Islet of Langerhans (tissue), 1 donor: ENCODE measurements around the gene SLC22A4.

Experiments used
- FAIRE-seq: peaks from one replicate; lab custom pipeline; 2011; peaks lifted over from hg19 to GRCh38; lab: Jason Lieb, UNC

The SLC22A4 gene

DNA sequence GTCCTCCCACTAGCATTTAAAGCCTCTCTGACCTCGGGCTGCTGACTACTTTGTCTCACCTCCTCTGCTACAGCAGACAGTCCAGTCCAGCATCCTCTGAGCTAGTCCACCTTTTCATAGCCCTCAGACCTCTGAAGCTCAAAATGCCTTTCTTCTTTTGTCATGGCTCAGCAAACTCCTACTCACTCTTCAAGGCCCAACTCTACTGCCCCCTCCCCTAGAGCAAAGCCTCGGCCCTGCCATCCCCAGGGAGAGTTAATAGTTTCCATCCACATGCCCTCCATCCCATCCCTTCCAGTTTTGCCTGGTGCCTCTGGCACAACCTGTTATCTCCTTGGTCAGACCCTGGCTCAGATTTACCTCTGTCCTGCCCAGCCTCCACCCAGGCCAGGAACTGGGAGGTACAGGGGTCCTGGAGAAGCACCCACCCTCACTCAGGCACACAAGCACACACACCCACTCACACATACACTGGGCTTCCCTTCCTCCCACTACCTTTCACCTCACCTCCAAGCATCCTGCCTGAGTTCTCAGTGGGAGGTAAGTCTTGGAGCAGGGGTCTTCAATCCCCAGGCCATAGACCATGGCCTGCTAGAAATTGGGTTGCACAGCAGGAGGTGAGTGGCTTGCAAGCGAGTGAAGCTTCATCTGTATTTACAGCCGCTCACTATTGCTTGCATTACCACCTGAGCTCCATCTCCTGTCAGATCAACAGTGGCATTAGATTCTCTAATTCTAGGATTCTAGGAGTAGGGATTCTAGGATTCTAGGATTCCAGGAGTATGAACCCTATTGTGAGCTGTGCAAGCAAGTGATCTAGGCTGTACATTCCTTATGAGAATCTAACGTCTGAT lies 18.6 kb upstream of the SLC22A4 start:
- FAIRE-seq = no peak

DNA sequence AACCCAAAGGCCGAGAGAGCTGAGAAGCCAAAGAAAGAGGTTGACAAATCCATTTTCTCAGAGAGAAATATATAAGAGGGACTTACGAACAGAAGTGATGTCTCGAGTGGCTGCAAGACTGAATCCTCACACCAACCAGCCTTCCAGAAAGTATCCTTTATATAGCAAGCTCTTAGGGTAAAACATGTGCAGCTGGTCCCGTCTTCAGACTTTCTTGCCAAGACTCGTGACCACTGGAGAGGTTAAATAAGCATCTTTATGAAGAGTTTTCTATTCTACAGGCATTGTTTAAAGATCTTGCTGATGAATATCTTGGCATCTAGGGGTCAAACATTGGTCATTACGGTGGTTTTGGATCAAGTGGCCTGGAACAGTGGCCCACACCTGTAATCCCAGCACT lies 16.9 kb upstream of the SLC22A4 start:
- FAIRE-seq = no peak

DNA sequence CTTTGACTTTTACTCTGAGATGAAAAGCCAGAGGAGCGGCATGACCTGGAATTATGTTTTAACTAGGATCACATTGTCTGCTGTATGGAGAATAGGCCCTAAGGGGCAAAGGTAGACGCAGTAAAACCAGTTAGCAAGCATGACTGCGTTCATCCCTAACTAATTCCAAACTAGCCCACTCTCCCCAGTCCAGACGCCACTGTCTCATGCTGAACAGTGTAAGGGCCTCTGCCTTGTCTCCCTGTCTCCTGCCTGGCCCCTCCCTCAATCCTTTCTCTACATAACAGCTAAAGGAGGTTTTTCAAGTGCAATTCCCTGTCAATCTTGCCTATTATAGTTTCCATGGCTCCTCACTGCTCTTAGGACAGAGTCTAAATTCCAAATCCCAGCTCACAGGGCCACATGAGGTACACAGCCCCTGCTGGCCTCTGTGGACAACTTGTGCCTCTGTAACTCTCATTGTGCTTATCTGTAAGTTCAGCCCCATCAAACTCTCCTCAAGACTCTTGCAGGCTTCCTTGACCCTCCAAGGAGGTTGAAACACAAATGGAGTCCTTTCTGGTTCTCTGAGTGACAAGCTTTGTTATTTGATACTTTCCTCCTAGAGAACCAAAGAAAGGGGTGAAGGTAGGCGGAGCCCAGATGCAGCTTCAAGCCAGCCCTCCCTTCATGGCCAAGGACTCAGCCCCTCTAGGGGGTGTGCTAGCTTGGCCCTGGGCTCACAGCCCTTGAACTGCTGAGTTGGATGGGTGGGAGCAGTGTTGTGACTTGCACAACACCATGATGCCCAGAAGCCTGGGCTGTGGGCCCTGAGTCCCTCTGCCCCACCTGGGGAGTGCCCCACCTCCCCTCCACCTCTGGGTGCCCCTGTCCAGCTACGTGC lies 16.0 kb upstream of the SLC22A4 start:
- FAIRE-seq = no peak

DNA sequence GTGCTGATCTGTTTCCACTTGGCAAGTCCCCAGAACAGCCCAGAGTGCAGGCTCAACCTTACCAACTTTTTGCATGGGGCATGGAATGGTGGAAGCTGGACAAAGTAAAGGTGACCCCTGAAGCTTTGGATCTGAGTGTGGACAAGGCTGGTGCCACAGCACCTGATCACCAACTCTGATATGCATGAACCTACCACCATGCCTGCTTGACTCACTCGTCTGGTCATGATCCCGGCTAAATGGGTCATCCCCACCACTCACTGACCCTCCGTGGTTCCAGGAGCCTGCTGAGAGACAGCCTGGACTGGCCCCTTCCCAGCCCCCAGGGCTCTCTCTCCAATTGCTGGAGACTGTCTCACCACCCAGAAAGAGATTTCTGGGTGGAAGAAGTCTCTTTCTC lies 14.4 kb upstream of the SLC22A4 start:
- FAIRE-seq = no peak

DNA sequence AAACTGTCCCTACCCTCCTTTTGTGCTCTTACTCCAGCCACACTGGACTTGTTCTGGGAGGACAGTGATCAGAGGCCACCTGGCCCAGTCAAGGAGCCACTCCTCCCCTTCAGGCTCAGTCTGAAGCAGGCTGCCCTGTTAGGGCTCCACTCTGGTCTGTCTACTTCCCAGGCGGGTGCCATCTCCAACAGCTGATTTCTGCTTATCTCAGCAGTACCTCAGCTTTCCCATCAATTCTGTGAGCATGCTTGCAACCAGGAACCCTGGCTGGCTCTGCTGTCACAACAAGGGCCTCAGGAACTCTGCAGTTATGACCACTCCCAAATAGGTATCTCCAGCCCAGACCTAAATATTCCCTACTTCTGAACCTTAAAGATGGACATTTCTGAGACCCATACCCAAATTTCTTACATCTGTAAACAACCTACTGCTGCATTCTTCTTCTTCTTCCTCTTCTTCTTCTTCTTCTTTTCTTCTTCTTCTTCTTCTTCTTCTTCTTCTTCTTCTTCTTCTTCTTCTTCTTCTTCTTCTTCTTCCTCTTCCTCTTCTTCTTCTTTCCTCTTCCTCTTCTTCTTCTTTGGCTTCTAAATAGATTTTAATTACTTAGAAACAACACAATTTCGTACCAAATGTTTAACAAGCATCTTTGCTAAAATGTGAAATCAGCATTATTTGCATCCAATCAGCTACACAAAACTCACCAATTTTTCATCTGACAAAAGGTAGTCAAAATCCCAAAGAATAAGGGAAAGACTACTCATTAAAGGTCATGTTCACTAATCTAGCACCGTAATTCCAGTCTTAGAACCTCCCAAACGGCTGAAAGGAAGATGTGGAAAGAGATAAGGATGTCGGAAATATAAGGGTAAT lies 13.6 kb upstream of the SLC22A4 start:
- no peak for FAIRE-seq

DNA sequence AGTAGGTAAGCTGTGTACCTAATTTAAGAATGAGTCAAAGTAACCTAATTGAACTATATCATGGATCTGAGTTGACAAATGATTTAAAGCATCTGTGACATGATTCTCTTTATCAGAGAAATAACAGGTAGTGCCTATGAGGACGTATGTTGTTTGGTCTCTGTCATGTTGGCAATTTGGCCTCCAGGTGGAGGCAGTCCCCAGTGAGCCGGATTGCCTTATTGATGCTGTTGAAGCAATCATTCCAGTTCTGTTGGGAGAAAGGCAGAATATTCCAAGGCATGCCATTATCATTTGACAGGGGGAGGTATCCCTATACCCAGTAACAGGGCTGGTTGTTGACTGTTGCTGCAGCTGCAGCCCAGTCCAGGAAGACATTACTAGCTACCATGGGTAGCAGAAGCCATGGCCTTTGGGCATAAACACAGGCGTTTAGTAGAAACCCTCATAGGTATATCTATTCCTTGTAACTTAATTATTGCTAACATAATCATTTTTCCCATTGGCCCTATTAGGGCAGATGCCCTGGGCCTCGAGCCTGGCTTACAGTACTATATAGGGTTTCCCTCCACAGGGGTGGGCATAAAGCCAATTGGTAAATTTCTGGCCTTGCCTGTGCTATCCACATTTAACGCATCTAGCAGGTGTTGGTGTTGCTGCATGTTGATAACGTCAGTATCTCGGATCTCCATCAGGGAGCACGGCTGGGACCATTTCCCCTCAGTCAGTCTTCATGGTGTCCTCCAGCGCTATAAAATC lies 12.2 kb upstream of the SLC22A4 start:
- FAIRE-seq = no peak

DNA sequence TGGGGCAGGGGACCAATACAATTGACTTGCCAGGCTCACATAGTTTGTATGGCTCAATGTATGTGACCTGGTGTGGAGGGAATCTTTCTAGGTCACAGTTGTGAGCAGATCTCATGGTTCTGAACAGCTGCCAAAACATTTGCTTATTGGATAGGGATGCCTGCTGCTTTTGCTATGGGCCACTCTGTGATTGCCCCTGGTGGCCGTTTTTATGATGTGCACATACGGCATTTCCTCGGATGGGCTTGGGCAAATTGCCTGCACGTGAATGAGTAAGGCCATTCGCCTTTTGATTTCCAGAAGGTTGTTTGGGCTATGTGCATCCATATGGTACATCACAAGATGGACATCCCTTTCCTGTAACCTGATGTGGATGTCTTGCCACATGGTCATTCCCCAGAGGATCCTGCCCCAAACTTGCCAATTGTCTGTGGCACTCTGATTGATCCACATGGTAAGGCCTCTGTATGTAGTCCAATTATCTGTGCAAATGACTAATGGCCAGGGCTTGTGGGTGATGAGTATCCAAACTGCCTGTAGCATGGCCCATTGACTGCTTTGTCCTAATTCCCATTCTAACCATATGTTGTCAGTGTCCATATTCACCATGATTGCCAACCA lies 10.7 kb upstream of the SLC22A4 start:
- FAIRE-seq = no peak

DNA sequence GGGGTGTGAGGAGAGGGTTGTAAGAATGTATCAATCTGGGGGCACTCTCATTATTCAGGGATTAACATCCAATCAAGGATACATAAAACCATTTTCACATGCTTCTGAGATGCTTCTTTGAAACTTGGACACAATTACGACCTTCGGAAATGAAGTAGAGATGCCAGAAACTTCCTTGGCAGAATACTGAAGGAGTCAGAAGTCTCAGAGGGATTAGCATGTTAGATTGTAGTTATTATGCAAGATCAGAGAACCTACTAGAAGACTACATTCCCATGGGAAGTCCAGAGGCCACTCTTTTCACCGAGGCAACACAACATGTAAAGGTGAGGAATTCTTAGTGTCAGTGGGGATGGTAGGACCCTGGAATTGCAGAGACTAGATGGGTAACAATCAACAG lies 5.1 kb upstream of the SLC22A4 start:
- no peak for FAIRE-seq

DNA sequence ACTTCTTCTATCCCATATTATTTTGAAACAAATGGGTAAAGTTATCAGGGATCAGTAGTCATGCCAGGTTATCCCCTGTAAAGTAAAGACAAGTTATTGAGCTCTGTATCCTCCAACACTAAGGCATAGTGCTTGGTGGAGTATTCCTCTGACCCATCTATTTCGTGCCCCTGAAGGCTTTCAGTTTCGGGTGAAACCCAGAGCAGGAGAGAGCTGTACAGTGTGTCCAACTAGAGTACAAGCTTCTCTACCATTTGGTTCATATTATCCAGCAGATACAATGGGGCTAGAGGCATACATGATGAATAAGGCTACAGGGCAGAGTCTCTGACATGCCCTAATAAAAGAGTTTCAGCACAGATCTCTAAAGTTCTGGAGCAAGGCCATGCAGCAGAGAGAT lies 3.2 kb upstream of the SLC22A4 start:
- no peak for FAIRE-seq

DNA sequence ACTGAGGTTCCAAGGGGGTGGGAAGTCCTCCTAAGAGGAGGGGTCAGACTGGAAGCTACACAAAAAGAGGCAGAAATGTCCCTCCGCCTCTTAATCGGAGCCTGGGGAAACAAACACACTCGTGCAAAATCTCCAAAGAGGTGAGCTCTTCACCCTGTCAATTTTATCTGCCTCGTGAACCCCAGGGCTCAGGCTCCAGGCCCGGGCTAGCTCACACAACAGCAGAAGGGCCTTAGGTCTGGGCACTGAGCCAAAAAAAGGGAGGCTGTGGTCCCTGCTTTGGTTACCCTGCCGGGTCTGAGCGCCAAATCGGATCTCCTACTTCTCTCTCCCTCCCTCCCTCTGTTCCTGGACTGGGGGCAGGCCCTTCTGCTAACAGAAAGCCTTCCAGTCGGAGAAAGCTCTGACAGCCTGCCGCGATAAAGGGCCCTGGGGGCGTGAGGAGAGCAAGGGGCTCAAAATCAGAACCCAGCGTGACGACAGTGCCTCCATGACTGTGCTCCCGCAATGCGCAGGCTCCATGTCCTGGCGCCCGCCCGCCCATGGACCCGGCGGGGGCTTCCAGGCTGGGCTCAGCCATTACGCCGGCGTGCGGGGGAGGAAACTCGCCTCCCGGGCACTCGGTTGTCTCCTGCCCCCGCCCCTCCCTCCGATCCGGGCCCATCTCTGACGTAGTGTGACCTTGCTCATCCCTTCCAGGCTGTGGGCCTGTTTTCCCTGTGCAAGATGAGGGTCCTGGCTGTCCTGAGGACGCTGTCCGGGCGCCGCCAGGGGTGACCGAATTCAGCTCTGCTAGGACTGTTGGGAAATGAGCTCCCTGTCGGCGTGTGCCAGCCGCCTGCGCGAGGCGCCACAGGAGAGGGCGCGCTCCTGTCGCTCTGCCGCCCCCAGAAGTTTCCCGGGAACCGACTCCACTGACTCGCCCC lies 865 bp upstream of the SLC22A4 start:
- no peak for FAIRE-seq

DNA sequence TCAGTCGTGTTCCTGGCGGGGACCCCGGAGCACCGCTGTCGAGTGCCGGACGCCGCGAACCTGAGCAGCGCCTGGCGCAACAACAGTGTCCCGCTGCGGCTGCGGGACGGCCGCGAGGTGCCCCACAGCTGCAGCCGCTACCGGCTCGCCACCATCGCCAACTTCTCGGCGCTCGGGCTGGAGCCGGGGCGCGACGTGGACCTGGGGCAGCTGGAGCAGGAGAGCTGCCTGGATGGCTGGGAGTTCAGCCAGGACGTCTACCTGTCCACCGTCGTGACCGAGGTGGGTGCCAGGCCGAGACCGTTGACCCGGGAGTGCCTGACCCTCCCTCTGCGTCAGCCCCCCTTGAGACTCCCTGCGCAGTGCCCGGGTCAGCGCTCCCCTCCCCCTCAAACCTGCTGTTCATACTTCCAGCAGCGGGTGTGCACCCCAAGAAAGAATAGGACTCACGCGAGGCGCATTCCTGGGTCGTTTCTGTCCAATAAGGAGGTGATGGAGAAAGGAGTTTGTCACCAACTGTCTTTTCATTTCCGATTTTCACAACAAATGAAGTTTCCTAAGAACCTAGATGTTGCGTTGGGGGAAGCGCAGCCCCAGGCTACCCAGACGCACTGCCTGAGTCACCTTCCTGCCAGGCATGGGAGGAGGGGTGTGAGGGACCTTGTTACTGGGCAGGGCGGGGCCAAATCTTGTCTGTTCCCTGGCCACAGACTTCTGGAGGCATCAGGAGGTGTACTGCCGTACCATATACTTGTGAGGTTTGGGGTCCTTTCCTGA lies 722 bp downstream of the SLC22A4 start:
- FAIRE-seq = no peak

DNA sequence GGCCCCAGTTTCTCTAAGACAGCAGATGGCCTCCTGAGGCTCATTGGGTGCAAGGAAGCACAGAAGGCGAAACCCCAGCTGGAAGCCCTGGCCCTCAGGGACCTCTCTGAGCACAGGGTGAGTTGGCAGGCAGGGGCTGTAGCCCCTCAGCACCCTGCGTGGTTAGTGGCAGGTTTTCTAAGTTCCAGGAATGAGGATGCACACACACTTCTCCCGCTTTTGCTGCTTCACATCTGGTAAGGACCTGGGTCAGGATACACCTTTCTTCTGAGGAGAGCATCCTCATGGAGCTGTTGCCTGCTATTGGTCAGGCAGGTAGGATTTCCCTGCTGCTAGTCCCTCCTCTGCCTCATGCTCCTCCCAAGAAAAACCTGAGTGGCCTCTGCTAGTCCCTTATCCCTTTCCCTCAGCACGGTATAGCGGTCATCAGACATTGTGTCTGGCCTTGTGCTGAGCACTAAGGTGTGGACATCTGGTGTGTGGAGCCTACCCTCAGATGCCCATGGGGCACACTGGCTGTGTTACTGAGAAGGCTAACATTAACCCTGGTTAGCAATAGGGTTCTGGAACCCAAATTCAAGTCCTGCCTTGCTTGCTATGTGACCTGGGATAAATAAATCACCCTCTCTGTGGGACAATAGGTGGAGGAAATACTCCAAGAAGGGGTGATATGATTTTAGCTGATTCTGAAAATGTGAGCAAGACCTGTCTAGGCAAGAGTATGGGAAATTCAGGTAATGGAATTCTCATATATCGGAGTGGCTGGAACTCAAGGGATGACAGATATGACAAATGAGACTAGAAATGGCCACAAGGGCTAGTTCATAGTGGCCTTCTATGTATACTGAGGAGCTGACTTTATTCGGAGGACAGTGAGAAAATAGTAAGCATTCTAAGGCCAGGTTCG lies 1.6 kb downstream of the SLC22A4 start:
- no peak for FAIRE-seq

DNA sequence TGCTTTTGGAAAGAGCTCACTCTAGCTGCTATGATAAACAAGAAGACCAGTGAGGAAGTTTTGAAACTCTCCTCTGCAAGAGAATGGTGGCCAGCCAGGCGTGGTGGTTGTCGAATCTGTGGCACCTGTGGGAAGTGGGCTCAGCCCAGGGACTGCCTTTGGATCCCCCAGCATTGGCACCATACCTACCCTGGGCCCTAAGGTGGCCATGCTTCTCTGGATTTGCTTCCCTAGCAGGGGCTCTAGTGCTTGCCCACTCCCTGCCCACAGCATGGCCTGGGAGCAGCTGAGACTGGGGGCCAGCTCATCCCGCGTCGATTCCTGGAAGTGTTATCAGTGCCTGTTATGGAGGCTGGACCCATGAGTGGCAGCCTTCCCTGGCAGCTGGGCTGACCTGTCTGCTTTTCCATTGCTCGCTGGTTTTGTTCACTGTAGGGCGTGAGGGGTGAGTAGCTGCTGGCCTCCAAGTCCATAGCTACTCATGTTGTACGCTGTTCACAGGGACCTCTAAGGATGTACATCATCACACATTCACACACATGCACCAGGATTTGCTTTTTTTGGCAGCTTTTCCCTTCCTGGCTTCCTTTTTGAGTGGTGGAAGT lies 2.3 kb downstream of the SLC22A4 start:
- no peak for FAIRE-seq

DNA sequence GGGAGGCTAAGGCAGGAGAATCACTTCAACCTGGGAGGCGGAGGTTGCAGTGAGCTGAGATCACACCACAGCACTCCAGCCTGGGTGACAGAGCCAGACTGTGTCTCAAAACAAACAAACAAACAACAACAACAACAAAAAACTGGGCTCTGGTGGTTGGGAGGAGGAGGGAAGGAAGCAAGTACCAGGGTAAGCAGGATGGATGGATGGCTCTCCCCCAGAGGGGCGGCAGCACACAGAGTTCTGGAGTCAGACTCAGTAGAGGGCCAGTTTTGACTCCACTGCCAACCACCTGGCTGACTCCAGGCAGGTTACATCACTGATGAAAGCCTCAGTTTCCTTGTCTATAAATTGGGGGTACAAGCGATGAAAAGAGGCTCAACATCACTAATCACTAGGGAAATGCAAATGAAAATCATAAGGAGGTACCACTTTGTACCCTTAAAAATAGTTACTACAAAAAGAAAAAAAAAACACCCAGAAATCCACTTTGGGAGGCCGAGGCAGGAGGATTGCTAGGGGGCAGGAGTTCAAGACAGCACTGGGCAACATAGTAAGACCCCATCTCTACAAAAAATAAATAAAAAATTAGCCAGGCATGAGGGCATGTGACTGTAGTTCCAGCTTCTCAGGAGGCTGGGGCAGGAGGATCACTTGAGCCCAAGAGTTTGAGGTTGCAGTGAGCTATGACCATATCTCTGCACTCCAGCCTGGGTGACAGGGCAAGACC lies 3.2 kb downstream of the SLC22A4 start:
- FAIRE-seq = no peak

DNA sequence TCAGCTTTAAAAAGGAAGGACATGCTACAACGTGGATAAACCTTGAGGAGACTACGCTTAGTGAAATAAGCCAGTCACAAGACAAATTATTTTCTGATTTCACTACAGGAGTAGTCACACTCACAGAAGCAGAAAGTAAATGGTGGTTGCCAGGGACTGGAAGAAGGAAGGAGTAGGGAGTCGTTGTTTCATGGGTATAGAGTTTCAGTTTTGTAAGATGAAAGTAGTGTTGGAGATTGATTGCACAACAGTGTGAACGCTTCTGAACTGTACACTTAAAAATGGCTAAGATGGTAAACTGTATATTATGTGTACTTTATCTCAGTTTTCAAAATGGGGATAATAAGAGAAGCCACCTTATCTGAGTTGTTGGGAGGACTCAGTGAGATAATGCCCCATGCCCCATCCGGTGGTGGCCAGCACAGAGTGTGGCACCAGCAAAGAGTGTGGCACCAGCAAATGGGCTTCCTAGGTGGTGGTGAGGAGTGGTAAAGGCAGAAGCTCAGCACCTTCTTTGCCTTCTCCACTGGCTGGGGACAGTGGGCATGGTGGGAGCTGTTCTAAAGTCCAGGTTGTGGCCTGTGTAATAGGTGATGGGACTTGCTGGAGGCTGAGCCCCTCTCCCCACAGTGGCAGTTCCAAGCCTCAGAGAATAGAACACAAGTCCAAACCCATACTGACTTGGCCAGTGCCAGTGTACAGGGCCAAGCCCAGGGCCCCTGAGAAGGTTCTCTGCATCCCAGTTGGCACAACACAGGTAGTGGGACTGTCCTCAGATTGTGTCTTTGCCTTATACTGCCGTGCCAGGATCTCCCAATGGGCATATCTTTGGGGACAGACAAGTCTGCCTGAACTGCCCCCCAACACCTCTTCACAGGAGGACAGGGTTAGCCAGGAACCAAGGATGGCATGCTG lies 4.4 kb downstream of the SLC22A4 start:
- FAIRE-seq = peak; percentile 36

DNA sequence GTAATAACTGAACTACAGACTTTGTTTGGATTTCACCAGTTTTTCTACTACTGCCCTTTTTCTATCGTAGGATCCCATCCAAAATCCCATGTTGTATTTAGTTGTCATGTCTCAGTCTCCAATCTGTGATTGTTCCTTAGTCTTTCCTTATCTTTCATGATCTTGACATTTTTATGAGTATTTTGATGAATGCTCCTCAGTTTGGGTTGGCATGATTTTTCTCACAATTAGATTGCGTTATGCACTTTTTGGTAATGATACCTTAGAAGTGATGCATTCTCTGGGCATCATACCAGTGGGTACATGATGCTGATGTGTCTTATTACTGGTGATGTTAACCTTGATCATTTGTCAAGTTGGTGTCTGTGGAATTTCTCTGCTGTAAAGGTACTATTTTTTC lies 5.7 kb downstream of the SLC22A4 start:
- FAIRE-seq = no peak
